ENCODE measurements around the gene TAF7L.
"Not testable (repeated sequence)": the region's sequence is repeated elsewhere in the genome, so short reads cannot be mapped to it uniquely, and the experiment has no call there.

Gene TAF7L, protein sequence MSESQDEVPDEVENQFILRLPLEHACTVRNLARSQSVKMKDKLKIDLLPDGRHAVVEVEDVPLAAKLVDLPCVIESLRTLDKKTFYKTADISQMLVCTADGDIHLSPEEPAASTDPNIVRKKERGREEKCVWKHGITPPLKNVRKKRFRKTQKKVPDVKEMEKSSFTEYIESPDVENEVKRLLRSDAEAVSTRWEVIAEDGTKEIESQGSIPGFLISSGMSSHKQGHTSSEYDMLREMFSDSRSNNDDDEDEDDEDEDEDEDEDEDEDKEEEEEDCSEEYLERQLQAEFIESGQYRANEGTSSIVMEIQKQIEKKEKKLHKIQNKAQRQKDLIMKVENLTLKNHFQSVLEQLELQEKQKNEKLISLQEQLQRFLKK

DNA sequence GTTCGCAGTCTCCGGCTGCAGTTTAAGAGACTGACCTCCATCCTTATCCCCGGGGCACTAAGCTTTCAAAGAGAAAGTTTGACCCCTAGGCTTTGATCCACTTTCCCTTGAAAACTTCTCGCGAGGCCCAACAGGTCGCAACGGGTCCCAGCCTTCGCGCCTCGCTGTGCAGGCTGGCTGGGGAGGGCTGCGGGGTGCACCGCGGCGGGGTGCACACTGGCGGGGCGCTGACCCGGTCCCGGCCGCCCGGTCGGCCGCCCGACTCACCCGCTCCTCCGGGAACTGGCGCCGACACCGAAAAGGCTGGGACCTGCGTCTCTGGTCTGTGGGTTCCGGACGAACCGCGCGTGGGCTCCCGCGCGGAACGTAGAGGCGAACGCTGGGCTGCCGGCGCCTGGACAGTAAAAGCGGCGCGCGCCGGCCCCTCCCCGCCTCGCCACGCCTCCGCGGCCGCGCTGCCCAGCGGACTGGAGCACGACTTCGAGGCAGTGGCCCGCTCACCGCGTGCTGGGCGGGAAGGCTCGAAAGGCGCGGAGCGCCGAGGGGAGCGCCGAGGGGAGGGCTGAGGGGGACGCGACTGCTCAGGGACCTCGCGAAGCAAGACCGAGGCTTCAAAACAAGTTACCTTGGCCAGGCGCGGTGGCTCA is at the start of gene TAF7L:
Gene TAF7L, minus strand, starts transcription at position 378 of the 647 bp plus-strand sequence. CDS start 3,791 bp downstream, outside the sequence.
- no peak for DNase-seq

DNA sequence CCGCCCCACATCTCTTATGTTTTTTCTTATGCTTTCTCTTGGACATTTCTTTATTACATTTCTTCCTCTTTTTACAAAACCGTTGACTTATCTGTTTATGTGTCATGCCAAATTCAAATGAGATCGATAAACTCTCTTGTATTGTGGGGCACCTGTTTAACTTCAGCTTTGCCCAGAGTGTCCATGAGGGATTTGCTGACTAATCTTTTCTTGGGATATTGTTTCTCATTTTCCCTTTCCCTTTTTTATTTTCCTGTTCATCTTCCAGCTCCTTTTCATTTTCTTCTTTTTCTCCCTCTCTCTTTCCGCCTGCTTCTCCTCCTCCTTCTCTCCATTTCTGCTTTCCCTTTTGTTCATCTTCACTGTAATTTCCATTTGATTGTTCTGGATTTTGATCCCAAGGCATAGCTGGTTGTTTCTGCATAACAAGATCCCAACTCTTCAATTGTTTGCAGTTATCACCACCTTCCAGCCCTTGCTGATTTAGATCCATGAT is 46.7 kb upstream of the TAF7L start:
- no peak for DNase-seq

DNA sequence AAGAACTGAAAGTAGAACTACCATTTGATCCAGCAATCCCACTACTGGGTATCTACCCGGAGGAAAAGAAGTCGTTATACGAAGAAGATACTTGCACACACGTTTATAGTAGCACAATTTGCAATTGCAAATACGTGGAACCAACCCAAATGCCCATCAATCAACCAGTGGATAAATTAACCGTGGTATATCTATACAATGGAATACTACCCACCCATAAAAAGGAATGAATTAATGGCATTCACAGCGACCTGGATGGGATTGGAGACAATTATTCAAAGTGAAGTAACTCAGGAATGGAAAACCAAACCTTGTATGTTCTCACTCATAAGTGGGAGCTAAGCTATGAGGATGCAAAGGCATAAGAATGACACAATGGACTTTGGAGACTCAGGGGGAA is 43.2 kb upstream of the TAF7L start:
- not testable (repeated sequence) for DNase-seq

DNA sequence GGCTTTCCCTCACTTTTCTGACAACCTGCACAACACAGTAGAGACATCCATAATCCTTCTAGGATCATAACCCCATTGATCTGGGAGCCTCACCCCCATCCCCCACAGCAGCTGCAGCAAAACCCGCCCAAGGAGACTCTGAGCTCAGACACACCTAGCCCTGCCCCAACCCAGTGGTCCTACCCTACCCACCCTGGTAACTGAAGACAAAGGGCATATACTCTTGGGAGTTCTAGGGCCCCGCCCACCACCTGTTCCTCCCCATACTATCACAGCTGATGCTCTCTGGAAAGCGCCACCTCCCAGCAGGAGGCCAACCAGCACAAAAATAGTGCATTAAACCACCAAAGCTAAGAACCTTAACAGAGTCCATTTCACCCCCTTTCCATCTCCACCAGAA is 35.5 kb upstream of the TAF7L start:
- DNase-seq, result not testable (repeated sequence)

DNA sequence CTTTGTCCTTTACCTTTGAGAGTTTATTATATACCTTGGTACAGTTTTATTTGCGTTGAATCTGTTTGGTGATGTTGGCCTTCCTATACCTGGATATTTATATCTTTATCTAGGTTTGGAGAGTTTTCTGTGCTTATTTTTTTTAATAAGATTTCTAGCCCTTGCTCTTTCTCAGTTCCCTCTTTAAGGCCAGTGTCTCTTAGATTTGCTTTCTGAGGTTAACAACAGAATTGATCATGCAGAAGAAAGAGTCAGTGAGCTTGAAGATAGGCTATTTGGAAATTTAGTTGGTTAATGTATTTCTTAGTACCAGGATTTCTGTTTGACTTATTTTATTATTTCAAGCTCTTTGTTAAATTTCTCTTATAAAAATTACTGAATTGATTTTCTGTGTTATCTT is 12.7 kb upstream of the TAF7L start:
- no peak for DNase-seq

DNA sequence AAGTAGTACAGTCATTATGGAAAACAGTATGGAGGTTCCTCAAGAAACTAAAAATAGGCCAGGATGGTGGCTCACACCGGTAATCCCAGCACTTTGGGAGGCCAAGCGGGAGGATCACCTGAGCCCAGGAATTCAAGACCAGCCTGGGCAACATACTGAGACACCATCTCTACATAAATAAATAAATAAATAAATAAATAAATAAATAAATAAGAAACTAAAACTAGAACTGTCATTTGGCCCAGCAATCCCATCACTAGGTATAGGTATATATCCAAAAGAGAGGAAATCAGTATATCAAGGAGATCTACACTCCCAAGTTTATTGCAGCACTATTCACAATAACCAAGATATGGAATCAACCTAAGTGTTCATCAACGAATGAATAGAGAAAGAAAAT is 4.5 kb upstream of the TAF7L start:
- DNase-seq, result not testable (repeated sequence)

DNA sequence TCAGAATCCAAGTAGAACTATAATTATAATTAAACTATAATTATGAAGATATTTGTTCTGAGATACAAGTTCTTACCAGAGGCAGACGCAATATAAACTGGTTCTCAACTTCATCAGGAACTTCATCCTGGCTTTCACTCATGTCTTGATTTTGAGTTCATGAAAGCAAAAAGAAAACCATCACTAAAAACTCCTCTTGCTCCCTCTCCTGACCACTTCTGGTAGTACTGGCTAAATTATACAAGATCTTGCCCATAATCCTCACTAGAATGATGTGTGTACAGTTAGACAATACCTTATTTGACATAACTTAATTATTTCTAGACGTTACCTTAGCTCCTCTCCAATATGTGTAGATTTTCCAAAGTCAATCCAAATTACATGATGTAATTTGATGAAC is 3.7 kb downstream of the TAF7L start:
- DNase-seq, result no peak

DNA sequence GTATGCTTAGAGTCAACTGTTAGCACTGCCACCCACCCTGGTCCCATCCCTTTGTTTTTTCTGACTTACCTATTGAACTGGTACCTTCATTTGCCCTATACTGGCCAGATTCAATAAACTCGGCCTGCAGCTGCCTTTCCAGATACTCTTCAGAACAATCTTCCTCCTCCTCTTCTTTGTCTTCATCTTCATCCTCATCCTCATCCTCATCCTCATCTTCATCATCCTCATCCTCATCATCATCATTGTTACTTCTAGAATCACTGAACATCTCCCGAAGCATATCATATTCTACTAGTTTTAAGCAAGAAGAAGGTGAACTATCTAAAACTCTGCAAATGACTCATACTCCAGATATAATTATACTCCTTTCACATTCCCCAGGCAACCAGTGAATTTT is 14.9 kb downstream of the TAF7L start:
- no peak for DNase-seq

DNA sequence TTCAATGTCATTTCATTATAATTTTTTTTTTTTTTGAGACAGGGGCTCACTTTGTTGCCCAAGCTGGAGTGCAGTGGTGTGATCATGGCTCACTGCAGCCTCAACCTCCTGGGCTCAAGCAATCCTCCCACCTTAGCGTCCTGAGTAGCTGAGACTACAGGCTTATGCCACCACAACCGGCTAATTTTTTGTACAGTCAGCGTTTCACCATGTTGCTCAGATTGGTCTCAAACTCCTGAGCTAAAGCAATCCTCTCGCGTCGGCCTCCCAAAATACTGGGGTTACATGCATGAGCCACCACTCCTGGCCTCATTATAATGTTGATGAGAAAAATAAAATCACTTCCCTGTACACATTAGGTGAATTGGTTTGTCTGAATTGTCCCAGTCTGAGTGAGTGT is 16.9 kb downstream of the TAF7L start:
- DNase-seq, result no peak

DNA sequence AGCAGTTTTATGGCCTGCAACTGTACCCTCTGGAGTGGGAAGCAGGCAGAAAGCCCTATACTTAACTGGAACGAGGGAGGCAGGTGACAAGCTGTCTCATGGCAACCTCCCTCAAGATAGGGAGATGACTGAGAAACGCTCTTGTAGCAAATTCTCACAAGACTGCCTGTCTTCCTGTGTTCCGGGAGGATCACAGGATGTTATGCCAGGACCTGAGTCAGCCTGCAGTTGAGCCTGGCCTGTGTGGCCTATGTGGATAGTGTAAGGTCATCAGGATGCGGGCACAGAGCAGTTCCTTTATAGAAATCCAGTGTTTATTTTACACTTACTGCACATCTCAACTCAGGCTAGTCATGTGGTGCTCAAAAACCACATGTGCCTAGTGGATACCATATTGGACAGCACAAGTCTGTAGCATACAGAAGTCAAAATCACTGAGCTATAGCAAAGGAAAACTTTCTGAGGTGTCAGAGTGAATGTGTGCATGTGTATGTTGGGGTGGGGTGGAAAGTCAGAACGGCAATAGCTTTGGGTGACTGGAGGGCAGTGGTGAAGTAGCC is 25.2 kb downstream of the TAF7L start:
- no peak for DNase-seq

DNA sequence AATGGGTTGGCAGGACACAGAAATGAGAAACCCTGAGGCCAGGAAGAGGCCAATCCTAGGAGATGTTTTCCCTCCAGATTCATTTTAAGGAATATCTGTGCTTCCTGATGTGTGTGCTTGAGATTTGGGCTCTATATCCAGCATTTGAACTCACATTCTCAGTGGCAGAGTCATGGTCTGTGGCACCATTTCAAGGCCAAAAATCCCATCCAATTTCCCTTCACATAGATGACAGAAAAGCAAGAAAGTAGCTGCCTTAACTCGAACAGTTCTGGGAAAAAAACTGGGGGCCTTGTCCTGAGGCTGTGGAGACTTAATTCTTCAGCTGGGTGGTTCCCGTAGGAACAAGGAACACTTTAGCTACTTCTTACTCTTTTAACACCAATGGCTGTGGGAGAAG is 27.4 kb downstream of the TAF7L start:
- DNase-seq, result no peak

DNA sequence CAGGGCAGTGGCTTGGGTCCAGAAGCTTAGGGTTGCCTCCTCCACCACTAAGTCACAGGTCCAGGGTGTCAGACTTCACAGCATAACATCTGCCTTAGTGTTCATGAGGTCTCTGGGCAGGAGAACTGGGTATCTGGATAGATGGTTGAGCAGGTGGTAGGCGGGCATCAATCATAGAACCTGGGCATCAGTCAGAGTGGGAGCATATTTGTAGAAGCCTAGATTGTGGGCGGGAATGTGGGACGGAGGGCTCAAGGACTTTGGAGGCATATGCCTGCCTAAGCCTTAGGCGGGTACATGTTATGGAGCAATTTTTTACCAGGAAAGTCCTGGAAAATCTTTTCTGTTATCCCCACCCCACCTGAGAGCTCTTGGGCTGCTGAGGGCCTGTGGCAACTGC is 28.5 kb downstream of the TAF7L start:
- no peak for DNase-seq

DNA sequence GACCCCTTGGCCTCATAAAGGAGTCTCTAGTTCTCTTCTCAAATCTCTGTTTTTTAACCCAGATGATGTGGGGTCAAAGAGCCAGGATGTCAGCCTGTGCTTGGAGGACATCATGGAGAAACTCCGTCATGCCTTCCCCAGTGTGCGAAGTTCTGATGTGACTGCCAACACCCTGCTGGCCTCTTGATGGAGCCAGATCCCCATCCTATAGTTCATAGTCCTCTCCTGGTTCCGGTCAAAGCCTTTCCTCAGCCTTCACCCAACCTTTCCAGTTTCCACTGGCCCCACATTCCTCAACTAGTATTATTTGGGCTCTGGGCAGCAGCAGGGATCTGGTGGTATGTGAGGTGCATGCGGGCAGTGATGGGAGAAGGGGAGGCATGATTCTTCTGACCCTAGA is 30.7 kb downstream of the TAF7L start:
- no peak for DNase-seq

DNA sequence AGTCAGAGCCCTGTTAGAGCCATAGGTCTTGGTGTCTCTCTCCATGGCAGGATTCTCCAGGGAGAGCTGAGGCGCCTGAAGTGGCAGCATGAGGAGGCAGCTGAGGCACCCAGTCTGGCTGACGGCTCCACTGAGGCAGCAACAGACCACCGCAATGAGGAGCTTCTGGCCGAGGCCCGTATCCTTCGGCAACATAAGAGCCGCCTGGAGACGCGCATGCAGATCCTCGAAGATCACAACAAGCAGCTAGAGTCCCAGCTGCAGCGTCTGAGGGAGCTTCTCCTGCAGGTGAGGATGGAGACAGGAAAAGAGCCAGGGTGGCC is 32.9 kb downstream of the TAF7L start:
- DNase-seq, result no peak

DNA sequence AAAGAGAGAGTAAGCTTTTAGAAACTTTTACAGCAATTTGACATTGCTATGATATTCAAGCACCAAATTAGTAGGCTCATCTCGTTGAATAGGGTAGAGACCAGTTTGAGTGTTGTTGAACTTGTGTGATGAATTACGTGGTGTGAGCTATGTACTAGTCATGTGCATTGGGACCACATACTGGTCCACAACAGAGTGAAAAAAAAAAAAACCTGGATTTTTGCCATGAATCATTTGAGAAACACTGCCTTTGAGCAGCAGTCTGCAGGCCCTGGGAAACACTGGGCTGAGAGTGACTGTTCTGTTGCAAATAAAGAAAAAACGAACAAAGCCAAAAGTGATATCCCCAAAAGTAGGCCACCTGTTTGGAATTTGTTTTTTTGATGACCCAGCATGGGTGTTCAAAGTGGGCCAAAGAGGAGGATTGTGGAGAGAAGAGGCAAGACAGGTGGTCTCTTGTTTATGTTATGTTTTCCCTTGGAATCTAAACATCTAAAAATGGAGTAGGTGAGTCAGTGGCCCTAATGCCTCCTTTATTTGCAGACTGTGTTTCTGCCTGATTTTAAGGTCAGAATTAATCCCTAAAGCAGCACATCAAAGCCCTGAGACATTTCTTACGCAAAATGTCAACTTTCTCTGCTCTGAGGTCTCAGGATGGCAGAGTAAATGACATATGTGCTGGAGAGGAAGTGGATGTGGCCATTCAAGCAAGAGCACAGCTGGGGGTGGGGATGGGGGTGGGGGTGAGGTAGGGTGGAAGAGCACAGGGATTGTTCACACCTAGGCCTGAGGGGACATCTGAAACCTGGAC is 33.5 kb downstream of the TAF7L start:
- no peak for DNase-seq

DNA sequence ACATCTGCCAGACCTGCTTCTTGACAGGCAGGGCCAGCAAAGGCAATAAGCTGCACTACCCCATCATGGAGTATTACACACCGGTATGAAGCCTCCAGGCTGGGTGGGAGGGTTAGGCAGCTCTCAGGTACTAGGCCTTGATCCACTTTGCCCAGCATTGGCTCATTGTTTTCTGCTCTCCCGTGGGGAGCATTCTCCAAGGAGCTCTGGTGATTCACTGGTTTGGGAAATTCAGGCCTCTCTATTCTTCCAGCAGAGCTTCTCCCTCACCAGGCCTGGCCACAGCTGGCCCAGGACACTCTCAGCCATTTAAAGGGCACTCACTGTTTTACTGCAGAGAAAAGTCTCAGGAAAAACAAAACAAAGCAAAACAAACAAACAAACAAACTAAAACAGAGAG is 38.5 kb downstream of the TAF7L start:
- DNase-seq, result no peak

DNA sequence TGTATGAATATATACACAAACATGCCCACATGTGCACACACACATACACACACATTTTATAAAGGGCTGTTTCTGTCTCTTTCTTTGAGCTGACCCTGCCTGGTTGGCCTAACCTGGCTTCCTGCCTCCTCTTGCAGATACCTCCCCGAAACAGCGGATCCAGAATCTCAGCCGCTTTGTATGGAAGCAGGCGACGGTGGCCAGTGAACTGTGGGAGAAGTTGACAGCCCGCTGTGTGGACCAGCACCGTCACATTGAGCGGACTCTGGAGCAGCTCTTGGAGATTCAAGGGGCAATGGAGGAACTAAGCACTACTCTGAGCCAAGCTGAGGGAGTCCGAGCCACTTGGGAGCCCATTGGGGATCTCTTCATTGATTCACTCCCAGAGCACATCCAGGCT is 49.6 kb downstream of the TAF7L start:
- no peak for DNase-seq

DNA sequence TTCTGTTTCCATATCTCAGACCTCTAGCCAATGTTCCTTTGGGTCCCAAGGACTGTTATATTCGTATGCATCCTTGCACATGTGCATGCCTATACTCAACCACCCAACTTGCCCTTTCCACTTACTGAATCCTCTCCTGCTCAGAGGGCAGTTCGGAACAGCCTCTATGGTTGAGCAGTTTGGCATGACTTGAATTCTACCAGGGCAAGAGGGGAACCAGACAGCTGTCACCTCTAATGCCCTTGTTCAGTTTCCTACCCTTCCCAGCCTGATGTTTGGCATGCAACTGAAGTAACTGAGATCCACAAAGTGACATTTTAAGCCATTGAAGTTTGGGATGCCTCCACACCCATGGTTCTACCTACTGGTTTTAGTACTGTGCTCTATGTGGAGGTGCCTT is 54.1 kb downstream of the TAF7L start:
- DNase-seq, result no peak

DNA sequence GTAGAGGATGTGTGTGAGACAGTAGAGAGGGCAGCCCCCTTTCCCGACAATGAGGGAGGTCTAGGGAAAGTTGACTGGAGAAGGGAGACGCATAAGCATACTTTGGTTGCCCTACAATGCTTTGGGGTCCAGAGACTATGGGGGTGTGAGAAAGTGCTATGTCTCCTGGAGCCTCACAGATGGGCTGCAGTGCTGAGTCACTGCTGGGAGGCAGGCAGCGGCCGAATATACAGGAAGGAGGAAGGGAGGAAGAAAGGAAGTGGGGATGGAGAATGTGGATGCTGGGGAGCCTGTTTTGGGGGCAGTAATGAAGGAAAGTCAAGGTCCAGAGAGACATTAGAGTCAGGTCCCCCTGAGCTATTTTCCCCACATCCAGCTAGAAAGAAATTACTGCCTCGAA is 58.8 kb downstream of the TAF7L start:
- DNase-seq, result no peak

DNA sequence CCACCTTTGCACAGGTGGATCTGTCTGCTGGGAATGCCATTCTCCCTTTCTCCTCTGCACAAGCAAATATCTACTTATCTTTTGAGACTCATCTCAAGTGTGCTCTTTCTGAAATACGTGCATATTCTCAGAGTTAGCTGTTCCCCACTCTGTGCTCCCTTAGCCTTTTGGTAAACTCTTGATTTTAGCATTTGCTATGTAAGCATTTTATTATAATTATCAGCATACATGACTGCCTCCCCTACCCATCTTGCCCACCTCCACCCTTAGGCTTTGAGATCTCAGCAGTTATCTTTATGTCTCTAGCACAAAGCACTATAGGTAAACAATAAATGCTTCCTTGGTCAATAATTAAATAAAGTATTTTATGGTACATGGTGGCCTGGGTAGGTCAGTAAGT is 60.1 kb downstream of the TAF7L start:
- DNase-seq, result no peak

DNA sequence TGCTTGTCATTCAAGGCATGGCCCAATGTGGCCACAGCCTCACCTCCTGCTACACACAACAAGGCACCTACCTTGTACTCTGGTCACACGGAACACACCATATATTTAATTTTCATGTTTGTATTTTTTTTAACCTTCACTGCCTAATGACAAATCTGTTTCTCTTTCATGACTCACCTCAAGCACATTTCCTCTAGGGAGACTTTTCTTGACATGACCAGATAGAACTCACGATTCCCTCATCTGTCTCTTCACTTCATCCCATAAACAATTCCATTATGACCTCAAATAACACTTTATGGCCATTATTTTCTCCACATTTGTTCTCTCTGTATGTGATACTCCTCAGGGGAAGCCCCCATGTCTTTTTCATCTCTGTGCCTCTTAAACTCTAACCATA is 60.5 kb downstream of the TAF7L start:
- no peak for DNase-seq

DNA sequence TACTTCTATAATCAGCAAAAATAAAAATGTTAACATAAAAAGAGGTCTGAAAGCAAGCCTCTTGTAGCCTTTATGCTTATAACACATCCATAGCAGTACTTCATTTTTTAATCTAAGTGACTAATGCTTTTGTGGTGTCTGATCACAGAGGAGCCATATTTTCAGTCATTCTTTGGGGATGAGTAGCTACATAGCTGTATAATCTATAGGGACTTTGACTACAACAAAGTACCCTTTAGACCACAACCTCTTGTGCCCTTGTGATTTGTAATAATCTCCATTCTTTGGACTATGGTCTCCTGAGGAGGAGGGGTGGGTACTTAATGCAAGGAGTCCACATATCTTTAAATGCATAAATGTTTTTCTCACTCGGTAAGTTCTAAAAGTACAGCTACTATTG is 62.0 kb downstream of the TAF7L start:
- DNase-seq, result no peak

DNA sequence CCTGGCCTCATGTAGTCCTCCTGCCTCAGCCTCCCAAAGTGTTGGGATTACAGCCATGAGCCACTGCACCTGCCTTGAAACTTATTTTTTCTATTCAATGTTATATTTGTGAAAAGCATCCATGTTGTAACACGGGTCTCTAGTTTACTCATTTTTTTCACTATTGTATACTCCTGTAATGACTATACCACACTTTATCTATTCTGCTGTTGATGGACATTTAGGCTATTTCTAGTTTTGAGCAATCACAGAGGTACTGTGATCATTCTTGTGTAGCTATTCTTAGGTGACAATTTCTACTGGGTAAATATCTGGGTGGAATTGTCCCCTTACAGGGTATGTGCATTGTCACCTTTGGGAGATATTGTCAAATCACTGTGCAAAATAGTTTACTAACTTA is 67.9 kb downstream of the TAF7L start:
- DNase-seq, result no peak

Measured in SHP77 treated with DMSO at 0.1 percent for 48 hours (cell line).